ENCODE results near the gene SRRT. TPM values are rescaled to one million over a fixed set of nuclear protein-coding genes. Genes with fewer than 3 reads are reported as not detected.
A peak's percentile ranks its signal among the peaks of the same experiment; 100 is the strongest.

The SRRT gene
- total and polyA plus RNA-seq, 3 donors from 2014 or later = 255 to 389 (median 291) TPM

DNA sequence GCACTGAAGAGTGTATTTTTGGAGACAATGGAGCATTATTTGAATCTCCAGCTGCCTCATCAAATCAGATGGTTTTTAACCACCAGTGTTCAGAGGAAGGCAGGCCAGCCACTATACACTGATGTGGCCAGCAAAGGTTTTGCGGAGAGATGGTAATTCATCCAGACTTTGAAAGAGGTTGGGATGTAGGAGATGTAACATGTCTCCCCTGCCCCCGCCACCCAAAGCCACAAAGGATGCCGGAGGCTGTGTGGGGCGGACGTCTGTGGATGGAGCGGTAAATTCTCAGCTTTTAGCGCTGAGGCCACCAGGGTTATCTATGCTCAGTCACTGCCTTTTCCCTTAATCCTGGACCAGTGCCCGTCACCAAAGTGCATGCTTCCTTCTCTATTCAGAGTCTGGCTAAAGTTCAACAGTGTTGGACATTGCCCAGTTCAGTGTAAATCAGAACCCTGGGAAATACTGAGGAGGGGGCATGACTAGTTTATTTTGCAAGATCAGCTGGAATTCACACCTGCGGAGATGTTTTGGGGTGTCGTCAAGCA, 11.4 kb upstream of the SRRT start:
- TF ChIP-seq, protein P1, sequence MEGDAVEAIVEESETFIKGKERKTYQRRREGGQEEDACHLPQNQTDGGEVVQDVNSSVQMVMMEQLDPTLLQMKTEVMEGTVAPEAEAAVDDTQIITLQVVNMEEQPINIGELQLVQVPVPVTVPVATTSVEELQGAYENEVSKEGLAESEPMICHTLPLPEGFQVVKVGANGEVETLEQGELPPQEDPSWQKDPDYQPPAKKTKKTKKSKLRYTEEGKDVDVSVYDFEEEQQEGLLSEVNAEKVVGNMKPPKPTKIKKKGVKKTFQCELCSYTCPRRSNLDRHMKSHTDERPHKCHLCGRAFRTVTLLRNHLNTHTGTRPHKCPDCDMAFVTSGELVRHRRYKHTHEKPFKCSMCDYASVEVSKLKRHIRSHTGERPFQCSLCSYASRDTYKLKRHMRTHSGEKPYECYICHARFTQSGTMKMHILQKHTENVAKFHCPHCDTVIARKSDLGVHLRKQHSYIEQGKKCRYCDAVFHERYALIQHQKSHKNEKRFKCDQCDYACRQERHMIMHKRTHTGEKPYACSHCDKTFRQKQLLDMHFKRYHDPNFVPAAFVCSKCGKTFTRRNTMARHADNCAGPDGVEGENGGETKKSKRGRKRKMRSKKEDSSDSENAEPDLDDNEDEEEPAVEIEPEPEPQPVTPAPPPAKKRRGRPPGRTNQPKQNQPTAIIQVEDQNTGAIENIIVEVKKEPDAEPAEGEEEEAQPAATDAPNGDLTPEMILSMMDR (IDR thresholded peaks at IDR 0.05) = no peak
- no peak for TF ChIP-seq POLR2A (IDR thresholded peaks at IDR 0.05)
- Histone ChIP-seq H3K4me1 (peaks cover 19% of the 10 kb centered on the region), H3K9me3 (no peaks in the 10 kb centered on the region), H3K27me3 (no peaks in the 10 kb centered on the region), H3K36me3 (ENCODE audit: low read depth, missing control alignments) (no peaks in the 10 kb centered on the region), H3K4me3 (no peak overlapping the region), H3K27ac (no peak overlapping the region)
- intact Hi-C loops (cut with DNase I; ENCODE audit: low total_unique reads) = no loop called here
- 59 to 75% methylated on average over 10 of the region's 10 CpGs for WGBS, 2 donors
- DNase-seq = no peak

DNA sequence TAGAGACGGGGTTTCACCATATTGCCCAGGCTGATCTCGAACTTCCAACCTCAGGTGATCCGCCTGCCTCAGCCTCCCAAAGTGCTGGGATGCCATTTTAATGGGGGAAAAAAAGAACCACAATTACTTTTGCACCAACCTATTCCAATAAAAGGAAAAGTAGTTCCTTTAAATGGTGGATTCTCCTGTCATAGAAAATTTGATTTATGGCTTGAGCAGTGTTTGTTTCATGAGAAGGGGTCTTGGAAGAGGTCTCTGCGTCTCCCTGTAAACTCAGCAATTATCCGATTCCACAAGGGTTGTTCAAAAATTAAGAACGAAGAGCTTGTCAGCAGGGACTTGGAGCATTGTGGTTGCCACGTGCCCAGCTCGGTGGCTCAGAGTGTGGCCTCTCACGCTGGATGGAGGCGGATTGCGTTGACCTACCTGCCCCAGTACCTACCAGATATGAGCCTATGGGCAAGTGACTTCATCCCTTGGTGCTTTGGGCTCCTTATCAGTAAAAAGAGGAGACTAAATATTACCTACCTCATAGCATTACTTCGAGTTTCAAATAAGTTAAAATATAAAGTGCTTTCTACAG, 10.5 kb upstream of the SRRT start:
- no peaks in the 10 kb centered on the region for H3K9me3 ChIP-seq
- H3K27ac ChIP-seq = no peak overlapping the region
- DNase-seq = no peak
- H3K36me3 ChIP-seq (ENCODE audit: low read depth, missing control alignments) = no peaks in the 10 kb centered on the region
- no peaks in the 10 kb centered on the region for H3K27me3 ChIP-seq
- intact Hi-C loops (cut with DNase I; ENCODE audit: low total_unique reads) = no loop called here
- no peak overlapping the region for H3K4me3 ChIP-seq
- TF ChIP-seq, protein P1 (IDR thresholded peaks at IDR 0.05) = no peak
- TF ChIP-seq POLR2A (IDR thresholded peaks at IDR 0.05) = no peak
- H3K4me1 ChIP-seq = peaks cover 25% of the 10 kb centered on the region
- WGBS, 2 donors = 90 to 91% methylated on average over 12 of the region's 12 CpGs

DNA sequence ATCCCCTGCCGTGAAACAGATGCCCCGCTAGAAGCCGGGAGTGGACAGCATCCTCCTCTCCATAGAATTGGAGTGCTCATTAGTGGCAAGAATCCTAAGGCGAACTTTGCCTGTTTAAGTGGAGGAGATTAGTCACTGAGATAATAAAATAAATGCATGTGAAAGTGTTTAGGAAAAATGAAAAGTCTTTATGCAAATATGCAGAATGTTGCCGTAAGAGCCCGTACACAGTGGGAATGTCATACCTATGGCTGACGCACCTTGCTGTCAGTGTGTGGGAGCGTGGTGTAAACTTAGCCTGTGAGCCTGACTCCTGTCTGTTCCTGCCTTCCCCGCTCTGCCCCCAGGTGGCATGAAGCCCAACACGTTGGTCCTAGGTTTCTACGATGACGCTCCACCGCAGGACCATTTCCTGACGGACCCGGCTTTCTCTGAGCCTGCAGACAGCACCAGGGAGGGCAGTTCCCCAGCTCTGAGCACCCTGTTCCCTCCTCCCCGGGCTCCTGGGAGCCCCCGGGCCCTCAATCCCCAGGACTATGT, 9.5 kb upstream of the SRRT start:
- intact Hi-C loops (cut with DNase I; ENCODE audit: low total_unique reads) = no loop called here
- H3K9me3 ChIP-seq = no peaks in the 10 kb centered on the region
- peaks cover 25% of the 10 kb centered on the region for H3K4me1 ChIP-seq
- peak overlapping the region; percentile 94 to 98 for H3K27ac ChIP-seq
- 78 to 81% methylated on average over 14 to 17 of the region's 17 CpGs for WGBS, 2 donors
- H3K36me3 ChIP-seq (ENCODE audit: low read depth, missing control alignments) = no peaks in the 10 kb centered on the region
- TF ChIP-seq POLR2A (IDR thresholded peaks at IDR 0.05) = no peak
- TF ChIP-seq, protein P1 (IDR thresholded peaks at IDR 0.05) = no peak
- DNase-seq = no peak
- H3K4me3 ChIP-seq = no peak overlapping the region
- H3K27me3 ChIP-seq = no peaks in the 10 kb centered on the region

DNA sequence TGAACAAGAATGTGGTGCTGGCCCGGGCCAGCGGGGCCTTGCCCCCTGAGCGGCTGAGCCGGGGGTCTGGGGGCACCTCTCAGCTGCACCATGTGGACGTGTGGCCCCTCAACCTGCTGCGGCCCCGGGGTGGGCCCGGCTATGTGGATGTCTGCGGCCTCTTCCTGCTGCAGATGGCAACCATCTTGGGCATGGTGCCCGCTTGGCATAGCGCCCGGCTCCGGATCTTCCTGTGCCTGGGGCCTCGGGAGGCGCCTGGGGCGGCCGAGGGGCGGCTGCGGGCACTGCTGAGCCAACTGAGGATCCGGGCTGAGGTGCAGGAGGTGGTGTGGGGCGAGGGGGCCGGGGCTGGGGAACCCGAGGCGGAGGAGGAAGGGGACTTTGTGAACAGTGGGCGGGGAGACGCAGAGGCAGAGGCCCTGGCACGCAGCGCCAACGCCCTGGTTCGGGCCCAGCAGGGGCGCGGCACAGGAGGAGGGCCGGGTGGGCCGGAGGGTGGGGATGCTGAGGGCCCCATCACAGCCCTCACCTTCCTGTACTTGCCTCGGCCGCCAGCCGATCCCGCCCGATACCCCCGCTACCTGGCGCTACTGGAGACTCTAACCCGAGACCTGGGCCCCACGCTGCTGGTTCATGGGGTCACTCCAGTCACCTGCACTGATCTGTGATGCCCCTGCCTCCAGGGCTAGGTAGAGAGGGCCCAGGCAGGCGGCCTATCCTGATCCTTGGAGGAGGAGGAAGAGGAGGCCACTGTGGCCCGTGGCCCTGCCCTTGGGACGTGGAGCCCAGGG, 8.8 kb upstream of the SRRT start:
- peak; percentile 87 for DNase-seq
- Histone ChIP-seq H3K4me1 (peaks cover 25% of the 10 kb centered on the region), H3K27ac (peak overlapping the region; percentile 94 to 98), H3K4me3 (peak overlapping the region in 1 of 2 donors; percentile 17), H3K36me3 (ENCODE audit: low read depth, missing control alignments) (no peaks in the 10 kb centered on the region), H3K27me3 (no peaks in the 10 kb centered on the region), H3K9me3 (no peaks in the 10 kb centered on the region)
- intact Hi-C loops (cut with DNase I; ENCODE audit: low total_unique reads) = no loop called here
- 47 to 100% methylated on average over 8 to 43 of the region's 46 CpGs for WGBS, 2 donors
- TF ChIP-seq POLR2A (IDR thresholded peaks at IDR 0.05) = no peak
- TF ChIP-seq, protein P1 (IDR thresholded peaks at IDR 0.05) = no peak
